ENCODE measurements around the gene RGP1. TPM values are rescaled to one million over a fixed set of nuclear protein-coding genes. Genes with fewer than 3 reads are reported as not detected.

RGP1 gene
- polyA plus RNA-seq (ENCODE audit: insufficient read length): 32.2 TPM
- long read RNA-seq, donor 1, full-length matches to known transcripts: 5 of 5 reads
- long read RNA-seq, donor 1, partial matches to known transcripts: 0 of 5 reads
- long read RNA-seq, donor 1, other reads (novel, unspliced or antisense): 0 of 5 reads
- long read RNA-seq, donor 2, full-length matches to known transcripts: 4 of 12 reads
- long read RNA-seq, donor 2, partial matches to known transcripts: 8 of 12 reads
- long read RNA-seq, donor 2, other reads (novel, unspliced or antisense): 0 of 12 reads
- long read RNA-seq, donor 3, full-length matches to known transcripts: 5 of 5 reads
- long read RNA-seq, donor 3, partial matches to known transcripts: 0 of 5 reads
- long read RNA-seq, donor 3, other reads (novel, unspliced or antisense): 0 of 5 reads
- long read RNA-seq, donor 4: 0 reads
- long read RNA-seq, donor 5, full-length matches to known transcripts: 3 of 3 reads
- long read RNA-seq, donor 5, partial matches to known transcripts: 0 of 3 reads
- long read RNA-seq, donor 5, other reads (novel, unspliced or antisense): 0 of 3 reads
- long read RNA-seq, donor 6, full-length matches to known transcripts: 3 of 3 reads
- long read RNA-seq, donor 6, partial matches to known transcripts: 0 of 3 reads
- long read RNA-seq, donor 6, other reads (novel, unspliced or antisense): 0 of 3 reads
- long read RNA-seq, donor 7, full-length matches to known transcripts: 7 of 7 reads
- long read RNA-seq, donor 7, partial matches to known transcripts: 0 of 7 reads
- long read RNA-seq, donor 7, other reads (novel, unspliced or antisense): 0 of 7 reads
- long read RNA-seq, donor 8, full-length matches to known transcripts: 1 of 1 reads
- long read RNA-seq, donor 8, partial matches to known transcripts: 0 of 1 reads
- long read RNA-seq, donor 8, other reads (novel, unspliced or antisense): 0 of 1 reads

GRCh38 chr9:35748858-35749514 is at the start of gene RGP1, which contains the start of gene GBA2:
RGP1 (plus strand) TSS chr9:35749287; CDS start chr9:35749756, 469 bp downstream.
GBA2 (minus strand) TSS chr9:35749228; CDS start chr9:35748704, 524 bp downstream.
- DNase-seq: no peak

GRCh38 chr9:35700031-35700430 is 49.1 kb upstream of the RGP1 start:
- no peak for DNase-seq

- DNase-seq: no peak
These were observed 48.1 kb upstream of the RGP1 start for GRCh38 chr9:35700942-35701341.

- no peak for DNase-seq
These were observed 46.4 kb upstream of the RGP1 start for GRCh38 chr9:35702696-35703095.

GRCh38 chr9:35703906-35704672 is 45.0 kb upstream of the RGP1 start:
- no peak for DNase-seq

GRCh38 chr9:35705372-35705771 is 43.7 kb upstream of the RGP1 start:
- no peak for DNase-seq

- DNase-seq: no peak
These were observed 43.2 kb upstream of the RGP1 start for GRCh38 chr9:35705836-35706430.

GRCh38 chr9:35706951-35707350 is 42.1 kb upstream of the RGP1 start:
- DNase-seq: no peak

GRCh38 chr9:35708146-35708545 is 40.9 kb upstream of the RGP1 start:
- DNase-seq: no peak

GRCh38 chr9:35710818-35711500 is 38.1 kb upstream of the RGP1 start:
- DNase-seq: no peak

- peak; percentile 30 for DNase-seq
These were observed 37.3 kb upstream of the RGP1 start for GRCh38 chr9:35711501-35712428.

- DNase-seq: no peak
These were observed 36.2 kb upstream of the RGP1 start for GRCh38 chr9:35712762-35713400.

GRCh38 chr9:35713578-35713977 is 35.5 kb upstream of the RGP1 start:
- DNase-seq: no peak

- no peak for DNase-seq
These were observed 35.0 kb upstream of the RGP1 start for GRCh38 chr9:35714123-35714522.

GRCh38 chr9:35714579-35715252 is 34.4 kb upstream of the RGP1 start:
- DNase-seq: no peak

- DNase-seq: no peak
These were observed 32.9 kb upstream of the RGP1 start for GRCh38 chr9:35716230-35716629.

- no peak for DNase-seq
These were observed 31.8 kb upstream of the RGP1 start for GRCh38 chr9:35717132-35717870.
